Neutrophil (primary cell): ENCODE data around the gene NAT16.

ENCODE experiments used
- H3K27ac ChIP-seq: fragments of 200-600 bp; sonication (generic); 2 replicates; pipeline ENCODE4 v1.5.1; 2016; ENCODE audit warnings: mild to moderate bottlenecking, moderate library complexity
- H3K27me3 ChIP-seq: fragments of 200-600 bp; sonication (generic); 2 replicates; pipeline ENCODE4 v1.6.0; 2016; ENCODE audit warnings: mild to moderate bottlenecking
- H3K36me3 ChIP-seq: fragments of 200-600 bp; sonication (generic); 2 replicates; pipeline ENCODE4 v1.5.1; 2017
- H3K4me1 ChIP-seq, 2 experiments: fragments of 200-600 bp in 1 of 2; sonication (generic) in 1 of 2; 1 replicate in 1 of 2; 2 replicates in 1 of 2; pipeline versions ENCODE4 v1.5.1 to v1.6.1; 2013 to 2016; ENCODE audit warnings: low read depth in 1 of 2, low read length in 1 of 2, mild to moderate bottlenecking in 1 of 2, moderate library complexity in 1 of 2; ENCODE audit not compliant: control insufficient read depth in 1 of 2, insufficient read depth in 1 of 2
- H3K4me3 ChIP-seq, 2 experiments: fragments of 200-600 bp in 1 of 2; sonication (generic) in 1 of 2; 1 replicate in 1 of 2; 2 replicates in 1 of 2; pipeline ENCODE4 v1.5.1; 2013 to 2016; ENCODE audit warnings: low read depth in 1 of 2, low read length in 1 of 2, mild to moderate bottlenecking in 1 of 2, moderate library complexity in 1 of 2
- H3K9me3 ChIP-seq: fragments of 200-600 bp; sonication (generic); 2 replicates; pipeline ENCODE4 v1.5.1; 2016
- CTCF ChIP-seq: fragments of 200-600 bp; sonication (generic); IDR thresholded peaks from 2 replicates; pipeline ENCODE4 v1.5.1; 2016; ENCODE audit warnings: antibody characterized with exemption

The NAT16 gene

GRCh38 chr7:101169838-101170551, 10.1 kb downstream of the NAT16 start:
- Histone ChIP-seq H3K9me3 (no peaks in the 10 kb centered on the region), H3K27ac (no peak overlapping the region), H3K27me3 (peaks cover 100% of the 10 kb centered on the region), H3K36me3 (no peaks in the 10 kb centered on the region), H3K4me3 (no peak overlapping the region), H3K4me1 (peaks cover 5 to 22% of the 10 kb centered on the region in 2 experiments)
- peak; percentile 76 for TF ChIP-seq CTCF

- Histone ChIP-seq H3K9me3 (no peaks in the 10 kb centered on the region), H3K27ac (no peak overlapping the region), H3K4me1 (peaks cover 5 to 22% of the 10 kb centered on the region in 2 experiments), H3K36me3 (no peaks in the 10 kb centered on the region), H3K27me3 (peaks cover 100% of the 10 kb centered on the region), H3K4me3 (no peak overlapping the region)
- no peak for TF ChIP-seq CTCF
Observed at GRCh38 chr7:101169110-101169837, 10.8 kb downstream of the NAT16 start.

GRCh38 chr7:101168412-101169049, 11.6 kb downstream of the NAT16 start:
- no peak for TF ChIP-seq CTCF
- Histone ChIP-seq H3K27me3 (peaks cover 100% of the 10 kb centered on the region), H3K27ac (no peak overlapping the region), H3K4me3 (no peak overlapping the region), H3K4me1 (peaks cover 5 to 26% of the 10 kb centered on the region in 2 experiments), H3K36me3 (no peaks in the 10 kb centered on the region), H3K9me3 (no peaks in the 10 kb centered on the region)

GRCh38 chr7:101167645-101168411, 12.3 kb downstream of the NAT16 start:
- H3K27me3 ChIP-seq = peaks cover 100% of the 10 kb centered on the region
- no peaks in the 10 kb centered on the region for H3K36me3 ChIP-seq
- no peaks in the 10 kb centered on the region for H3K9me3 ChIP-seq
- no peak overlapping the region for H3K4me3 ChIP-seq
- peaks cover 5 to 28% of the 10 kb centered on the region in 2 experiments for H3K4me1 ChIP-seq
- H3K27ac ChIP-seq = no peak overlapping the region
- TF ChIP-seq CTCF = no peak

- no peak overlapping the region for H3K4me3 ChIP-seq
- H3K9me3 ChIP-seq = no peaks in the 10 kb centered on the region
- no peak for TF ChIP-seq CTCF
- no peak overlapping the region for H3K27ac ChIP-seq
- no peaks in the 10 kb centered on the region for H3K36me3 ChIP-seq
- H3K27me3 ChIP-seq = peaks cover 100% of the 10 kb centered on the region
- peaks cover 5 to 27% of the 10 kb centered on the region in 2 experiments for H3K4me1 ChIP-seq
Observed at GRCh38 chr7:101166909-101167644, 13.0 kb downstream of the NAT16 start.
